PC-9 (cell line): ENCODE results near the gene ZFHX3.

Experiments used
- CTCF ChIP-seq: fragments of 200-600 bp; sonication (generic); conservative IDR thresholded peaks from 2 replicates; pipeline ENCODE4 v1.6.1; 2017; ENCODE audit warnings: mixed run types, antibody characterized with exemption, mild to moderate bottlenecking, moderate library complexity
- EZH2 ChIP-seq: fragments of 200-600 bp; sonication (generic); IDR thresholded peaks from 2 replicates; pipeline ENCODE4 v1.8.0; 2017; ENCODE audit warnings: antibody characterized with exemption, low read depth

- TF ChIP-seq CTCF (no peak), EZH2 (no peak)
Observed at GRCh38 chr16:73011926-73012325, 36.0 kb downstream of the ZFHX3 start.
